H4 (cell line): Measurements from ENCODE around the gene ERVFRD-1. TPM values are rescaled to one million over a fixed set of nuclear protein-coding genes. Genes with fewer than 3 reads are reported as not detected.
"Not testable (repeated sequence)": the region's sequence is repeated elsewhere in the genome, so short reads cannot be mapped to it uniquely, and the experiment has no call there.

ENCODE experiments used
- DNase-seq: peaks from one replicate; pipeline ENCODE4 v3.0.0-alpha.2; 2015; ENCODE audit warnings: low spot score
- total RNA-seq: library from RNA; depleted of rRNA; stranded (reverse); fragments of >200 nt; shearing (Covaris generic); gene quantifications from 2 replicates; pipeline ENCODE4 v1.2.3, GENCODE V29; 2014

Gene ERVFRD-1
- total RNA-seq, 1 experiment from 2014 or later: not detected

GRCh38 chr6:11089695-11090094 is 21.8 kb downstream of the ERVFRD-1 start:
- DNase-seq: no peak

- DNase-seq: not testable (repeated sequence)
Measured at GRCh38 chr6:11087141-11087812, 24.2 kb downstream of the ERVFRD-1 start.

- no peak for DNase-seq
Measured at GRCh38 chr6:11085758-11086435, 25.6 kb downstream of the ERVFRD-1 start.

- DNase-seq: no peak
Measured at GRCh38 chr6:11083956-11084355, 27.6 kb downstream of the ERVFRD-1 start.

GRCh38 chr6:11083491-11083890 is 28.0 kb downstream of the ERVFRD-1 start:
- DNase-seq: no peak

GRCh38 chr6:11080296-11080695 is 31.2 kb downstream of the ERVFRD-1 start:
- no peak for DNase-seq

GRCh38 chr6:11078266-11078665 is 33.3 kb downstream of the ERVFRD-1 start:
- no peak for DNase-seq

GRCh38 chr6:11076540-11076939 is 35.0 kb downstream of the ERVFRD-1 start:
- DNase-seq: no peak

- no peak for DNase-seq
Measured at GRCh38 chr6:11072101-11072500, 39.4 kb downstream of the ERVFRD-1 start.

GRCh38 chr6:11069760-11070159 is 41.8 kb downstream of the ERVFRD-1 start:
- no peak for DNase-seq

- DNase-seq: no peak
Measured at GRCh38 chr6:11067348-11067747, 44.2 kb downstream of the ERVFRD-1 start.

GRCh38 chr6:11066505-11067347 is 44.8 kb downstream of the ERVFRD-1 start:
- no peak for DNase-seq

GRCh38 chr6:11065436-11066202 is 45.9 kb downstream of the ERVFRD-1 start:
- no peak for DNase-seq

GRCh38 chr6:11064836-11065235 is 46.7 kb downstream of the ERVFRD-1 start:
- DNase-seq: no peak

- no peak for DNase-seq
Measured at GRCh38 chr6:11062715-11063114, 48.8 kb downstream of the ERVFRD-1 start.

GRCh38 chr6:11062083-11062482 is 49.4 kb downstream of the ERVFRD-1 start:
- DNase-seq: no peak

- no peak for DNase-seq
Measured at GRCh38 chr6:11058406-11058805, 53.1 kb downstream of the ERVFRD-1 start.

GRCh38 chr6:11056871-11057270 is 54.7 kb downstream of the ERVFRD-1 start:
- no peak for DNase-seq

GRCh38 chr6:11055127-11055627 is 56.3 kb downstream of the ERVFRD-1 start:
- DNase-seq: no peak

- DNase-seq: no peak
Measured at GRCh38 chr6:11054722-11055121, 56.8 kb downstream of the ERVFRD-1 start.

GRCh38 chr6:11053307-11053706 is 58.2 kb downstream of the ERVFRD-1 start:
- no peak for DNase-seq
